ENCODE measurements around the gene ZNF385B.

Gene ZNF385B

DNA sequence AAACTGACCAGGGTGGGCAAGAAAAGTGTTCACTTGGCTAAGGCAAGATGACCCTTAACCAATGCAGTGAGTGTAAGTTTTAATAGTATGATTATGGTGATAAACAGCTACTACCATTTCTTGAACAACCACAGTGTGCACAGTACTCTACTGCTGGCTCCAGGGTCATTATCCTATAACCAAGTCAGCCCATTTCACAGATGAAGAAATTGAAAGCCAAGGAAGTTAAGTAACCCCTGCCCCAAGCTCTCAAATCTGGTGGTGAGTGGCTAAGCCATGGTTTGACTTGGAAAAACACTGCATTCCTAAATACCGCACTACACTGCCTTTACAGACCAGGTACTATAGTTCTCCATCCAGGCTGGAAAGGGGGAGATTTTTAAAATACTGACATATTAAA is 5.7 kb downstream of the ZNF385B start:
- DNase-seq (ENCODE audit: low read depth): no peak

DNA sequence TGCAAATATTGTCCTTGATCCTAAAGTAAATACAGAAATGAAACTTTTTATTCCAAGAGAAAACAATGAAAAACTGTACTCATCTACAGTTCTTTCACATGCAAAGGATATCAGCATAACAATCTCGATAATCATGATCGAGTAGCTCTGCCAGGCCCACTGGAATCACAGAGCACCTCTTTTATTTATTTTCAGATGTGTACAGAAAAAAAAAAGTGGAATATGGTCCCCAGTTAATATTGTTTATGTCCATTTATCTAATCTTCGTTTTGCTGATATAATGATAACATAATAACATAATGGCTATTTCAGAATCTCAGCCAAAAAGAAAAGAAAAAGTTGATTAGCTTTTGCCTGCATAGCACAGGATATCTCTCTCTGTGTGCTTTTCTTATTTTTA is 6.5 kb downstream of the ZNF385B start:
- no peak for DNase-seq (ENCODE audit: low read depth)

DNA sequence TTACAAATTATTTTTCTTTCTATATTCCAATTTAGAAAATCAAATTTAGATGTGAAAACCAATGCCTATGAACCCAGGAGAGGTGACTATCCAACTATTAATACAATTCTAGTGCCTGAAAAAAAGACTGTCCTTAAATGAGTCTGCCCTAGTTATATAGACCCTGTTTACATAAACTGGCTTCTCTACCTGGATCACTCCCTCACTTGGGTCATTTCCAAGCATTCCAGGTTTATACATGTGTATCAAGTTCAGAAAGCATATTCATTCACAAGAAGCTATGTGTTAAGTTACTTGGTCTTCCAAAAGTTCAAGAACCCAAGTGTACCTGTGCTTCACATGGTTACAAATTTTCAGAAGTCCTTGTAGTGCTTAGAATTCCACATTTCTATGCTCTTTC is 8.3 kb downstream of the ZNF385B start:
- DNase-seq (ENCODE audit: low read depth): no peak

DNA sequence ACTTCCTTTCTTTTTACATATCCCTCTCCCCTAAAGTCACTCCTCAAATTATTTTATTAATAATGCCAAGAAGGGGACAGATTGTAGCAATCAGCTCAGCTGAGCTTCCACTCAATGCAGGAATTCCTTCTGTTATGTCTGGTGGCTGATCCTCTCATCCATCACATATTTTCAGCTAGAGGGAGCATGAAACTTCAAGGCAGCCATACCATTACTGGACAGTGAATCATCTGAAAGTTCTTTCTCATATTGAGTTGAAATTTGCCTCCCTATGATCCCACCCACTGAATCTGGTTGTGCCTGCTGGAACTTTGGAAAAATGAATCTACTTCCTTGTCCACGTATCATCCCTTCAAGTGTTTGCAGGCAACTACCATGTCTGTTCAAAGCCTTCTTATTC is 11.2 kb downstream of the ZNF385B start:
- DNase-seq (ENCODE audit: low read depth): peak; percentile 63

DNA sequence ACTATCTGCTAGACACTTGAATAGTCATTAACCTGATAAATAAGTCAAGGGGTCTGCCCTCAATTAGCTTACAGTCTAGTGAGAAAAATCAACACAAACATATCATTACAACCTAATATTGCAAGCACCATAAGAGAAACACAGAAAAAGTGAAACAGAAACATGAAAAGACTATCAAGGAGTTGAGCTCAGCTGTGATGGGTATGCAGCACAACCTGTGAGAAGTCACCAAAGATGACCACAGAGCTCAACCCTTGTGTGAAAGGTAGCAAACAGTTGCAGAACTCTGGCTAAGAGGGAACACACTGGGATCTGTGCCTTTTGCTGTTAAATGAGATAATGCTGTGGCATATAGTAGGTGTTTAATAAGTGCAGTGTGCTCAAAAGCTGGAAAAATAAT is 11.7 kb downstream of the ZNF385B start:
- no peak for DNase-seq (ENCODE audit: low read depth)

DNA sequence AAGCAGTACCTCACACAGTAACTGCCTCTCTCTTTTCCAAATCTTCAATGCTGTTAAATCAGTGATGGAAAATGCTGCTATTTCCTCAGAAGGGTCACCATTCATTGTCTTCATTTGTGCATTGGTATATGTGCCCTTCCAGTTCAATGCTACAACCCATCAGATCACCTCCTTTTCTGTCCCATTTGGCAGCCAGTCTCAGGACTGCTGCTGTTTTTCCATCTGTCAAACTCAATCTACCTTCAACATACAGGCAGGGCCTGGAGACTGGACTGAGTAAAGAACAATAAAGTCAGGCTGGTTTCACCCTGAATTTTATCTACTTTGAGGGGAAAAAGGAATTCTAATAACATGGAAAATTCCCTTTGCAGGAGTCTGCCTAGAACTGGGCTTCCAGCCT is 17.9 kb downstream of the ZNF385B start:
- no peak for DNase-seq (ENCODE audit: low read depth)

DNA sequence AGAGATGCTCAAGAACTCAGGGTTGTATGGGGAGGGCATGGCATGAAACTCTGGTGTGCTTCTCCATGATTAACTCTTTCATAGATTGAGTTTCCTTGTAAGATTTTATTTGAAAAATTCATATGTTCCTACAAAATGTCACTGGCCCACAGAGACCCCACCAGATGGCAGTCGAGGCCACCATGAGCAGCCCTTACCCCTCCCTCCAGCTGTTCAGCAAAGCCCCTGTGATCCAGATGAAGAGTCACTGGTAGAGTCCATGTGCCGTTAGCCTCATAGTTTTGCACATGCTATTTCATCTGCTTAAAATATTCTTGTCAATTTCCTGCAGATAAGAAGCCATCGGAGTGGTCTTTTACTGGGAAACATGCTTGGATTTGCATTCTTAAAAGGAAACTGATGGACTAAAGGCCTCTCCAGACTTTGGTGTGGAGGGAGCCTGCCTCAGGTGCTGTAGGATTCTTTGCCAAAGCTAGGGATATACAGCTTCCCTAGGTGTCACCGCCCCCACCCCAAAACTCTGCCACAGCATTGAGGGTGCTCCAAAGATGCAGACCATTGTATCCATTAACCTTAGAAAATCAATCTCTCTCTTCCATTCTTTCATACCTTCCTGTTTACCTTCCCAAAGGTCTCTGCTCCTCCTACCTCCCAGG is 18.8 kb downstream of the ZNF385B start:
- DNase-seq (ENCODE audit: low read depth): peak; percentile 10

DNA sequence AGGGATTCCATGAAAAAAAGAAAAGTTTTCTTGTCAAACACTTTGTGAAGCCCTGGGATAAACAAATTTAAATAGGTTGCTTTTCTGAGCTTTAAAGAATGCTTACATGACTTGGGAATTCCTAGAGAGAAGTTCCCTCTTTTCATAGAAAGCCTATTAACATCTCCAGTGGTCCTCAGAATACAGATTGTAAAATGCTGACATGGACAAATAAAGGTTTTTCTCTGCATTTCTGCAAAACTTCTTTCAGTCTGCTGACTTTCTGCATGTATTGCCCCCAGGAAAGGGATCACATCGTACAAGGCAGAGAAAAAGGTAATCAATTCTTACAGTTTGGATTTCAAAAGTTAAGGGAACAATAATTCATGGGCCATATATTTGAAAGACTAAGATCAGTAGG is 20.6 kb downstream of the ZNF385B start:
- DNase-seq (ENCODE audit: low read depth): no peak

DNA sequence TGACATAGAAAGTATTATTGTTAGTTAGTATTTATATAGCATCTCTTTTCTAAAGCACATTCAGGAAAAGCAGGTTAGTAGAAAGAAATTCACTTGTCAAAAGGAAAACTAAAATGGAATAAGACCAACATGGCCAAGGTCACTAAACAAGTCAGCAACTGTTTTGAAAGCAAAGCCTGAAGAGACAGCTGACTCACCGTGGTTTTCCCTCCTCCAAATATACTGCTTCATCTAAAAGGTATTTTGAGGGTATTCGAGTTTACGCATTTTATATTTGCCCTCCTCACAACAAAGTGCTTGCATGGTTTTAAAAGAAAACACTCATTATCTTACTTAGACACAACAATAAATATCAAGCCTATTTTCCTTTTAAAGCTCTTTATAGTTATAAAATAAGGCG is 24.0 kb downstream of the ZNF385B start:
- DNase-seq (ENCODE audit: low read depth): peak; percentile 83

DNA sequence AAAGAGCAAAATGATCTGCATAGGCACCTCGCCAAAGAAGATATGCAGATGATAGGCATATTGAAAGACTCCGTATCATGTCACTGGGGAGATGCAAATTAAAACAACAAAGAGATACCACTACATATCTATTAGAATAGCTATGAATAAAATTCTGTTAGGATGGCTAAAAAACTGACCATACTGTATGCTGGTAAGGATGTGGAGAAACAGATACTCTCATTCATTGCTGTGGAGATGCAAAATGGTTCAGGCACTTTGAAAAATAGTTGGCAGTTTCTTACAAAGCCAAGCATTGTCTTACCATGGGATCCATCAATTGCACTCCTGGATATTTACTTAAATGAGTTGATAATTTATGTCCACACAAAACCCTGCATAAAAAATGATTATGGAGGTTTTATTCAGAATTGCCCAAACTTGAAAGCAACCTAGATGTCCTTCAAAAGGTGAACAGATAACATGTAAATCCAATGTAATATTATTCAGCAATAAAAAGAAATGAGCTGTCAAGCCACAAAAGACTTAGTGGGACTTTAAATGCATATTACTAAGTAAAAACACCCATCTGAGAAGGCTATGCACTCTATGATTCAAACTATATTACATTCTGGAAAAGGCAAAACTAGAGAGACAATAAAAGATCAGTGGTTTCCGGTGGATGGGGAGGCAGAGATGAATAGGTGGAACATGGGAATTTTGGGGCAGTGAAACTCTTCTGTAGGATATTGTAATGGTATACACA is 31.2 kb downstream of the ZNF385B start:
- no peak for DNase-seq (ENCODE audit: low read depth)

DNA sequence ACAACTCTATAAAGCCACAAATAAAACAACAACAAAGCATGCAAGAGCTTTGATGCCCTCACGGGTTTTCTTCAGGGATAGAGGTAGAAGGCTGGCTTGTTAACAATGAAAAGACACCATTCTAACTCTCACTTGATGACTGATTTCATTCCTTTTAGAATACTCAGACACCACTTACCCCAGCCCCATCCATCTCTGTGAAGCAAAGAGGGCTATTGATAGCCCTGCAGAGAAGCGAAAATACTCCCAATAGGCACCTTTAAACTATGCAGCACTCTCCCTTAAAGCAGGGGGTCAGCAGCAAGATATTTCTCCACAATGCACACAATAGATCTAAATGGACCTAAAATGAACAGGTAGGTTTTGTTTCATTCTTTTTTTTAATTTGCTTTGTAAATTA is 35.1 kb downstream of the ZNF385B start:
- no peak for DNase-seq (ENCODE audit: low read depth)

DNA sequence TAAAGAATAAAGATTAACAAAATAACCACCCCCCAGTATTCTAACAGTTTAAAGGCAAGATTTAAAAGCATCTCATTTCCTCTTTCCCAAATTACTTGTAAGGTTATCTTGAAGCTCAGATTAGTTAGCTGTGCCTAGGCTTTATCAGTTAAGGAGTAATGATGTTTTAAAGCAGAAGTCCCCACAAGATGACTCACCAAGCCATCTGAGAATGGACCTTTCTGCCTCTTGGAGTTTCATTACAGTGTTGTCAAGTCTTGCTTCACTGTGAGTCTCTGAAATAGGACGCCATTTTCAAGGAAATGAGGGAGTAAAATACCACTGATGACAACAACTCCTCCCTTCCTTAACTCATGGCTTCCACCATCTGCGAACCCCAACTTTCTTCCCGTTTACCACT is 35.9 kb downstream of the ZNF385B start:
- DNase-seq (ENCODE audit: low read depth): no peak

DNA sequence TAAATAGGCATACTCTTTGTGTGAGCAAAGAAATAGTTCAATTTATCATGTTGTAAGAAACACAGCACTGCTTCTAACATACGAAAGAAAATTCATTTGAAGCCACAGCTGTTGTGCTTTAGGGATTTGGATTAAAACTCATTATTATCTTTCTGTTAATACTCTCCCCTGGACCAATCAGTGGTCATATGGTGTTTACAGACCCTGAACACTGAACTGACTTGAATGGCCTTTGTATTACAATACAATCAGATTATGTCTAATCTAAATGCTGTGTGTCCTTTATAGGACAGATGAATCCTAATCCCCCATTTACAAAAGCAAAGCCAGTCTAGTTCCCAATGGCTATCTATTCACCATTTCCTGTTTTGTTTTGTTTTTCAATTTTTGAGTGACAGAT is 36.5 kb downstream of the ZNF385B start:
- no peak for DNase-seq (ENCODE audit: low read depth)

DNA sequence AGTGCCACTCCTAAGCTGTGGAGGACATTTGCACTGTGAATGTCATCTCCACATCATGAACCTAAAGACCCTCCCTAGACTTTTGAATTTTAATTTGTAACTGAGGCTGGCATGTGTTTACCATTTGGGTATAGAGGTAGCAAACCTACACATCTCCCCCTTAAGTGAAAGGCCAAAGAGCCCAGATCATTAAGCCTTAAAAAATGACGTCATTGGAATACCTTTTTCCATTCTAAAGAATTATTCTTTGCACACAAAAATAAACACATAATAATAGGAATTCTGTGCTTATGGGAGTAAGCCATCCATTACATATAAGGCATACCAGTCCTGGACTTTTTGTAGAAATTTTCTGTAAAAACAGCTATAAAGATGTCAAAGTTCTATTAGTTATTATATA is 38.9 kb downstream of the ZNF385B start:
- no peak for DNase-seq (ENCODE audit: low read depth)

DNA sequence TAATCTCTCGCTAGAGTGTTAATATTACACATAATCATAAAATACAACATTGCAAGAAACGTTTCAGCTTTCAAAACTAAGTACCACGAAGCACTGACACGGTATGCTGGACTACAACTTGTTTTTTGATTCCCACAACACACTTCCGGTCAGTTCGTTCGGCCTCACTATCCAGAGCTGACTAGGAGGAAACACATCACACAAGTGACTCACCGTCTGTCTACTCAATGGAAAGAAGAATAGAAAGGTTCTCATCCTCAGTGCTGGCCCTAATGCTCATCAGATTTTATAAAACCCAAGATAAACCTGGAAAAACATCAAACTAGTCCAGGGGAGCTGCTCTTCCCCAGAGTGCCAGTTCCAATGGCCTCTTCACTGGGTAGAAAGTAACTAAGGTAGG is 42.9 kb downstream of the ZNF385B start:
- DNase-seq (ENCODE audit: low read depth): peak; percentile 43

DNA sequence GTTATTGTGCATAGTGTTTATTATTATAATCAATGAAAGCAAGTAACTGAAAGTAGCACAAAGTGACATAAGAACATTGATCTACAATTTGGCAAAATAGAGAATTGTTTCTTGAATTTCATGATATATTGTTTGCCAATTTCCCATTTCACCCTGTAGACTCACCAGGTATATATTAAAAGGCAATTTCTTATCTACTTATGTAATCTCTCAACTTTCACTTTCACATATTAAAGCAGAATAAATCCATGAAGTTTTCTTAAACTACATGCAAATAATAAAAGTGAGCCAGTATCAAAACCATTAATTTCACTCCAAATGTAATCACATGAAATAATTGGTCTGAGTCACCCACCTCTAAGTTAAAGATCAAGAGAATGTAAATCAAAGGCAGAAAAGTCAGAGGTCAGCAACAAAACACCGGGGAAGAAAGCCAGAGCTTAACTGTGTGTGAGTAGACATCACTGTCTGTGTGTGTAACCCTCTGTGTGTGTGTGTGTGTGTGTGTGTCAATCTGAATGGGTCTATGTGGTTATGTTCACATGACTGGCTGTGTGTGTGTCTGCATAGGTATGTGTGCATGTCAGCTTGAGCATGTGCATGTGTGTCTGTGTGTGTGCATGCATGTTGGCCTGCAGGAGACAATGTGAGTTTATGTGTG is 44.1 kb downstream of the ZNF385B start:
- DNase-seq (ENCODE audit: low read depth): peak; percentile 5

DNA sequence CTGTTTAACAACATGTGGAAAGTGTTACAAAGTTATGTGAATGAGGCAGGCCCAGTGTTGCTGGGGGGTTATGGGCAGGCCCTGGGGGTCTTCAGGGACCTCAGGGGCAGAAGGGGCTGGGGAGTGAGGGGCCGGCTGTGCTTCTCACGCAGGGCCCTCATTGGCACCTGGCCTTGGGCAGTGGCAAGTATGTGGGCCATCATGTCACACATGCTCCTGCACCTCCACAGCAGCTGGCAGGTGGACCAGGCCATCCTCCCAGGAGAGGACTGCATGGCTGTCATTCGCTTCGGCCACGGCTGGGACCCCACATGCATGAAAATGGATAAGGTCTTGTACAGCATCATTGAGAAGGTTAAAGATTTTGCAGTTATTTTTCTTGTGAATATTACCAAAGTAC is 47.4 kb downstream of the ZNF385B start:
- no peak for DNase-seq (ENCODE audit: low read depth)

DNA sequence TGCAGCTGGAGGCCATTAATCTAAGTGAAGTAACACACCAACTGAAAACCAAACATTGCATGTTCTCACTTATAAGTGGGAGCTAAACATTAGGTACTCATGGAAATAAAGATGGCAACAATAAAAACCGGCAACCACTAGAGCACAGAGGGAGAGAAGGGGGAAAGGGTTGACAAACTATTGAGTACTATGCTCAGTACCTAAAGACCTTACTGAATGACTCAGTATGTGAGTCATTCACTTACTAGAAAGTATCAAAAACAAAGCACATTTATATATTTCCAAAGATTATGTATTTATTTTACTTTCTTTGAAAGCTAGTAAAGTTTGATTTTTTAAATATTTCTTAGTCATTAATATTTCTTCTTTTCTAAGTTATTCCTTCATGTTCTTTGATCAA is 48.9 kb downstream of the ZNF385B start:
- DNase-seq (ENCODE audit: low read depth): peak; percentile 7

DNA sequence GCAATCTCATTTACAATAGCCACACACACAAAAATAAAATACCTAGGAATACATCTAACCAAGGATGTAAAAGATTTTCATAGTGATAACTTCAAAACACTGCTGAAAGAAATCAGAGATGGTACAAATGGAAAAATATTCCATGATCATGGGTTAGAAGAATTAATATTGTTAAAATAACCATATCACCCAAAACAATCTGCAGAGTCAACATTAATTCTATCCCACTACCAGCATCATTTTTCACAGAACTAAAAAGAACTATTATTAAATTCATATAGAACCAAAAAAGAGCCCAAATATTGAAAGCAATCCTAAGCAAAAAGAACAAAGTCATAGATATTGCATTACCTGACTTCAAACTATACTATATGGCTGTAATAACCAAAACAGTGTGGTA is 50.4 kb downstream of the ZNF385B start:
- DNase-seq (ENCODE audit: low read depth): no peak

DNA sequence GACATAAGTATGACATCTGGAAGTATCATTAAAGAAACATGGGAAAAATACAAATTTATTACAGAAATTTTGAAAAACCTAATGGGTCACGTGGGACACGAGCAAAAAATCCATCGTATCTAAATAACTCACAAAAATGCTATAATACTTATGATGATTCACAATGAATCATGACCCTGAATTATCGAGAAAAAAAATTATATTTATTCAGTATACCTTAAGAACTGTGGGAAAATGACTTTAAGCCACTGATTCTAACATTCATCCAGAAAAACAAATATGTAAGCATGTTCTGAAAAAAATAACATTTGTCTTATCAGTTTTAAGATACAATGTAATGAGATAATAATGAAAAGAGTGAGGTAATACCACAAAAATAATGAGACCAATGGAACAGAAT is 51.8 kb downstream of the ZNF385B start:
- no peak for DNase-seq (ENCODE audit: low read depth)

DNA sequence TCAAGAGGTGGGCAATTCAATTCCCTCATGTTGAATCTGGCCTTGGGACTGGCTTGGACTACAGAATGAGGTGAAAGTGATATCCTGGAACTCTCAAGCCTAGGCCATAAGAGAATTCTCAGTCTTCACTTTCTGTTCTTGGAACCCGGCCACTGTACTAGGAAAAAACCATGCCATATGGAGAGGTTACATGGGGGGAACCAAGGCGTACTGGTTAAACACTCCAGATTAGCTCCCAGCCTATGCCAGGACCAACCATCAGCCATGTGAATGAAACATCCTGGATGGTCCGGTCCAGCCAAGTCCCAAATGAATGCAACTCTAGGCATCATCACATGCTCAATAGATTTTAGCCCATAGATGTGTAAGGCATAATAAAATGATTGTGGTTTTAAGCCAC is 56.4 kb downstream of the ZNF385B start:
- no peak for DNase-seq (ENCODE audit: low read depth)

DNA sequence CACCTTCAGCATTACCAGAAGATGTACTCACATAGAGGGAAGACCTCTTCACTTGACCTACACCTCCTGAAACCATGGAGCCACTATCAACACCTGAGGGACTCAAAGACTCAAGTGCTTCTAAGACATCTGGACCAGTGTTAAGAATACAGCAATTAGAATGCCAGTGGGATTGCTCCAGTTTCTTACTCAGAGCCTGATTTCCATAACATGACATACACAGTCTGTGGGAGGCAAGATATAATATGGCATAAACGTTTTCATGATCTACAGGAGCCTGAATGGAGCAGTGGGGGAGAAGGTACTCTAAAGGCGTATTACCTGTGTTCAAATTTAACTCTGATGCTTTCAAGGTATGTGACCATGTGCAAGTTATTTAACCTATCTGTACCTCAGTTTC is 57.2 kb downstream of the ZNF385B start:
- DNase-seq (ENCODE audit: low read depth): no peak

DNA sequence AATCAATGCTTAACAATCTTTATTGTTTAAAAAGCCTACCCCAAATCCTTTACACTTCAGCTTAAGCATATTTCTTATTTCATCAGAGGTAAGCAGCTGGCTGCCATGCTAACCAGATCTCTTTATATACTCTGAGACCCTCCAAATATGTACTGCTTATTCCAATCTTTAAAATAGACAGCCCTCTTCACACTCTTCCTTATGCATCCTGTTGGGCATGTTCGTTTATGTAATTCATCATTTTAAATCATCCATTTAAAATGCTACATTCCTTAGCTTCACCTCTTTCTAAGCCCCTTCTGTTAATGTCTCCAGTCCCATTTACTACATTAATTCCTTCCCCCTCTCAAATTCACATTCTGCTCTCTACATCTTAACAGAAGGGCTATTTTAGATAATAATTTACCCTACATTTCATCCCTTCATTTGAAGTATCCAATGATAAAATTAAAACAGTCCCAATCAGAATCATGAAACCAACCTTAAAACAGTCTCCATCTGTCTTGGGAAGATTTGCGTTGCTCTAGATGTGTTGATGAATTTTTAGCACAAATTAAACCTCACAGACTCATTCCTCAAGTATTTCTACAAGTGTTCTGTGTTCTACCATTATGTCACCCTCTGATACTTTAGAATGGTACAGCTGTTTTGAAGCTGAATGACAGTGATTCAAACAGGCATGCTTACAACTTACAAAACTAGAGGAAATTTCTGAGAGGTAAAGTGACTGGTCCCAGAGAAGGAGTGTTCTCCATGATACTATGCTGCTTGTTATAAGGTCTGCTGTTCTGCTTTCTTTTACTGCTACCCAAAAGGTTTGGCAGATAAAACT is 59.1 kb downstream of the ZNF385B start:
- DNase-seq (ENCODE audit: low read depth): no peak

All from iris pigment epithelial cell (primary cell).